Measurements from ENCODE around the gene EIF4G1.

Gene EIF4G1

DNA sequence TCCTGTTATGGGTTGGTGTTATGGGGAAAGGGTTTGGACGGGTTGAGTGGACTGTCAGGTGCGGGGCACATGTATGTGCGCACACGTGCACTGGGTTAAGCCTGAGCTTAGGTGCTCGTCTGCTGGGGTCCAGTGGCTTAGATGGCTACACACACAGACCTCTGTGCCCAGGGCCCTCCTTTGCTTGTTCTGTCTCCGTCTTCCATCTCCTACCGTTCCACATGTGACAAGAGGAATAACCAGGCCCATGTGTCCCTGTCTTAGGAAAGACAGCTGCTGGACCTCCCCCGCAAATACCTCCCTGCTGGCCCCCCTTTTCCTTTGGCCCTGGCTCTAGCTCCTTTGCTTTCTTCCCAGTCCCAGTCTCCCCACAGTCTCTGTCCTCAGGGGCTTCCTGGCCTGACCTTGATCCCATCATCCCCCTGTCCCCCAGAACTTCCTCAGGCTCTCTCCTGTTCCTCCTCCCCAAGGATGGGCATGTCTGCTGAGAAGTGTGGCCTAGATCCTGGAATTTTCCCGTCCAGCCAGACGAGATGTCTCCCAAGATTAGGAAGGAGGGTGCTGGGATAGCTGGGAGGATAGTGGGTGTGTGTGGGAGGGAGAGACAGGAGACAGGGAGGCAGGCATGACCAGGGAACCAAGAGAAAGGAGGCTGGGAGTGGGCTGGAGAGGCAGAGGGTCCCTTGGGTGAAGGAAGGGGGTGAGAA is 64.4 kb downstream of the EIF4G1 start:
- H3K9me3 ChIP-seq (ENCODE audit: control insufficient read depth, low read depth, low read length) = no peaks in the 10 kb centered on the region
- H3K4me1 ChIP-seq (ENCODE audit: control insufficient read depth, low read depth, low read length) = peaks cover 20% of the 10 kb centered on the region
- peaks cover 49% of the 10 kb centered on the region for H3K27me3 ChIP-seq (ENCODE audit: control insufficient read depth, insufficient read depth, low read length)
- H3K27ac ChIP-seq (ENCODE audit: low read length) = no peak overlapping the region
- H3K36me3 ChIP-seq (ENCODE audit: control insufficient read depth, low read depth, low read length) = no peaks in the 10 kb centered on the region
- peak overlapping the region; percentile 11 for H3K4me3 ChIP-seq (ENCODE audit: low read length)
- H3K9ac ChIP-seq (ENCODE audit: low read length) = no peak overlapping the region

DNA sequence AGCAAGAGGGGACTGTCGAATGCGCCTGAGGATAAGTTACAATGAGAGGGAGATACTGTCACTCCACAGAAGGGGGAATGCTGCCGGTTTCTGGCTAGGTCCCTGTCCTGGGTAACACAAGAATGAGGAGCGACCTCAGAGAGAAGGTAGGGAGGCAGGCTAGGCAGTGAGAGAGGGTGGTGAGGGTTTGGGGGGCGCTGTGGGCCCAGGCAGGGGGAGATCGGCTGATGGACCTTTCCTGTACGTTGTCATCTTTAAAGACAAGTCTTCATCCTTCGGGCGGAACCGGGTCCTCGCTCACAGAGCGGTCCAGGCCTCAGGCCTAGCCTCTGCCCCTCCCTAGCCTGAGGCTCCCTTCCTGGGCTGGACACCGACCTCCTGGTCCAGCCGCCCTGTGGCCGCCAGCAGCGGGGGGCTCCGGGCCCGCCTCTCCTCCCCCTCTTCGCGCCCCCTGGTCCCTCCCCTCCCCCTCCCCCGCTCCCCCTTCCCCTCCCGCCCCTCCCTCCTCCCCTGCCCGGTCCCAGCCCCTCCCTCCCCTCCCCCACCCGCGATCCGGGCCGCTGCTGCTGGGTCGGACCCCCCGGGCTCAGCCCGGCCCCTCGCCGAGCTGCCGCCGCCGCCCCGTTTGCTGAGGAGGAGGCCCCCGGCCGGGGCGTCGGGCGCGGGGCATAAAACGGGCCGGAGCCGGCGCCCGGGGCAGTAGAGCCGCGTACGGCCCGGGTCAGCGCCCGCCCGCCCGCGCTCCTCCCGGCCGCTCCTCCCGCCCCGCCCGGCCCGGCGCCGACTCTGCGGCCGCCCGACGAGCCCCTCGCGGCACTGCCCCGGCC is 65.2 kb downstream of the EIF4G1 start, which contains the start of gene CHRD:
TSS of gene CHRD (plus strand) at position 697 of the 827 bp plus-strand sequence. CDS start 265 bp downstream, outside the sequence.
- Histone ChIP-seq H3K9ac (ENCODE audit: low read length) (no peak within 1 kb of the TSS), H3K27ac (ENCODE audit: low read length) (no peak within 1 kb of the TSS), H3K36me3 (ENCODE audit: control insufficient read depth, low read depth, low read length) (no peaks in the 10 kb centered on the region), H3K27me3 (ENCODE audit: control insufficient read depth, insufficient read depth, low read length) (peaks cover 49% of the 10 kb centered on the region), H3K9me3 (ENCODE audit: control insufficient read depth, low read depth, low read length) (no peaks in the 10 kb centered on the region), H3K4me1 (ENCODE audit: control insufficient read depth, low read depth, low read length) (peaks cover 20% of the 10 kb centered on the region), H3K4me3 (ENCODE audit: low read length) (peak within 1 kb of the TSS; percentile 49)

DNA sequence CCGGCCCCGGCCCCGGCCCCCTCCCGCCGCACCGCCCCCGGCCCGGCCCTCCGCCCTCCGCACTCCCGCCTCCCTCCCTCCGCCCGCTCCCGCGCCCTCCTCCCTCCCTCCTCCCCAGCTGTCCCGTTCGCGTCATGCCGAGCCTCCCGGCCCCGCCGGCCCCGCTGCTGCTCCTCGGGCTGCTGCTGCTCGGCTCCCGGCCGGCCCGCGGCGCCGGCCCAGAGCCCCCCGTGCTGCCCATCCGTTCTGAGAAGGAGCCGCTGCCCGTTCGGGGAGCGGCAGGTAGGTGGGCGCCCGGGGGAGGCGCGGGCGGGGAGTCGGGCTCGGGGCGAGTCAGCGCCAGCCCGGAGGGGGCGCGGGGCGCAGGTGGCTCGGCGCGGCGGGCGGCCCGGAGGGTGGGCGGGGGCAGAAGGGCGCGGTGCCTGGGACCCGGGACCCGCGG is 65.8 kb downstream of the EIF4G1 start:
- Histone ChIP-seq H3K36me3 (ENCODE audit: control insufficient read depth, low read depth, low read length) (no peaks in the 10 kb centered on the region), H3K27me3 (ENCODE audit: control insufficient read depth, insufficient read depth, low read length) (peaks cover 49% of the 10 kb centered on the region), H3K9me3 (ENCODE audit: control insufficient read depth, low read depth, low read length) (no peaks in the 10 kb centered on the region), H3K4me3 (ENCODE audit: low read length) (peak overlapping the region; percentile 49), H3K4me1 (ENCODE audit: control insufficient read depth, low read depth, low read length) (peaks cover 20% of the 10 kb centered on the region), H3K27ac (ENCODE audit: low read length) (no peak overlapping the region), H3K9ac (ENCODE audit: low read length) (no peak overlapping the region)

DNA sequence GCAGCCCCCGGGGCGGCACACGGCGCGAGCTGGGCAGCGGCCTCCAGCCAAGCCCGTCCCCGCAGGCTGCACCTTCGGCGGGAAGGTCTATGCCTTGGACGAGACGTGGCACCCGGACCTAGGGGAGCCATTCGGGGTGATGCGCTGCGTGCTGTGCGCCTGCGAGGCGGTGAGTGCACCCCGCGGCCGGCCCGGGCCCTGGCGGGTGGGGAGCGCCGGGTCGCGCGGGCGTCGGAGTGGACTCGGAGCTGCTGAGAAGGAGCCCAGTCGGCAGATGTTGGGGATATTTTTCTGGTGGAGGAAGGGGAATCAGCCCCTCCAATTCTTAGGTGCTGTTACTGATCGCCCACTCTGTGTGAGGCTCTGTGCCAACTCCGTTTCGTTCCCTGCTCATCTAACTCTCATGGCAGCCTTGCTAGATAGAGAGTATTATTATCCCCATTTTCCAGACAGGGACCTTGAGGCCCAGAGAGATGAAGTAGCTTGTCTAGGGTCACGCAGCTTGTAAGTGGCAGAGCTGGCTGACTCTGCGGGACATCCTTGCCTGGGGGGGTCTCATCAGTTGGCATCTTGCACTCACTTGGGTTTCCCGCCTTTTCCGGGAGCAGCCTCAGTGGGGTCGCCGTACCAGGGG is 66.3 kb downstream of the EIF4G1 start:
- Histone ChIP-seq H3K4me3 (ENCODE audit: low read length) (peak overlapping the region; percentile 49), H3K9ac (ENCODE audit: low read length) (no peak overlapping the region), H3K4me1 (ENCODE audit: control insufficient read depth, low read depth, low read length) (peaks cover 20% of the 10 kb centered on the region), H3K27me3 (ENCODE audit: control insufficient read depth, insufficient read depth, low read length) (peaks cover 49% of the 10 kb centered on the region), H3K36me3 (ENCODE audit: control insufficient read depth, low read depth, low read length) (no peaks in the 10 kb centered on the region), H3K9me3 (ENCODE audit: control insufficient read depth, low read depth, low read length) (no peaks in the 10 kb centered on the region), H3K27ac (ENCODE audit: low read length) (no peak overlapping the region)

DNA sequence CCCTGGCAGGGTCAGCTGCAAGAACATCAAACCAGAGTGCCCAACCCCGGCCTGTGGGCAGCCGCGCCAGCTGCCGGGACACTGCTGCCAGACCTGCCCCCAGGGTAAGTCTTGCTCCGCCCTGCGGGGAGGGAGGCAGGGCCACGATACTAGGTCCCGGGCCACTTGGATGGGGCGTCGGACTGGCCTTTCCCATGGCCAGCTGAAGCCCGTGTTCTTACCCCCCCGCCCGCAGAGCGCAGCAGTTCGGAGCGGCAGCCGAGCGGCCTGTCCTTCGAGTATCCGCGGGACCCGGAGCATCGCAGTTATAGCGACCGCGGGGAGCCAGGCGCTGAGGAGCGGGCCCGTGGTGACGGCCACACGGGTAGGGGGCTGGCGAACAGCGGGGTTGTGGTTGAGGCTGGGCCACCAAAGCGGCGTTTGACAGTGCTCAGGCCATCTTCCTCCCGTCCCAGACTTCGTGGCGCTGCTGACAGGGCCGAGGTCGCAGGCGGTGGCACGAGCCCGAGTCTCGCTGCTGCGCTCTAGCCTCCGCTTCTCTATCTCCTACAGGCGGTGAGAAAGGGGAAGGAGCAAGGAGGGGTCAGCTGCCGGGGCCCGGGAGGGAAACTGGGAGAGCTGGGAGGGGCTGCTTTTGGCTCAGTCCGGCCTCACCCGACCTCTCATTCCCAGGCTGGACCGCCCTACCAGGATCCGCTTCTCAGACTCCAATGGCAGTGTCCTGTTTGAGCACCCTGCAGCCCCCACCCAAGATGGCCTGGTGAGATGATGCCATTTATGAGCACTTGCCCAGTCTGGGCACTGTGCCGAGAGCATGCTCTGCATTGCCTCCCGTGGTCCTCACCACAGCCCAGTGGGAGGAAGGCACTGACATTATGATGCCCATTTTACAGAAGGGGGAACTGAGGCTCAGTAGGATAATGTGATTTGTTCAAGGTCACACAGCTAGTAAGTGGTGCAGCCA is 67.1 kb downstream of the EIF4G1 start:
- no peaks in the 10 kb centered on the region for H3K9me3 ChIP-seq (ENCODE audit: control insufficient read depth, low read depth, low read length)
- H3K27me3 ChIP-seq (ENCODE audit: control insufficient read depth, insufficient read depth, low read length) = peaks cover 49% of the 10 kb centered on the region
- peaks cover 20% of the 10 kb centered on the region for H3K4me1 ChIP-seq (ENCODE audit: control insufficient read depth, low read depth, low read length)
- no peak overlapping the region for H3K27ac ChIP-seq (ENCODE audit: low read length)
- H3K36me3 ChIP-seq (ENCODE audit: control insufficient read depth, low read depth, low read length) = no peaks in the 10 kb centered on the region
- H3K9ac ChIP-seq (ENCODE audit: low read length) = no peak overlapping the region
- peak overlapping the region; percentile 49 for H3K4me3 ChIP-seq (ENCODE audit: low read length)

DNA sequence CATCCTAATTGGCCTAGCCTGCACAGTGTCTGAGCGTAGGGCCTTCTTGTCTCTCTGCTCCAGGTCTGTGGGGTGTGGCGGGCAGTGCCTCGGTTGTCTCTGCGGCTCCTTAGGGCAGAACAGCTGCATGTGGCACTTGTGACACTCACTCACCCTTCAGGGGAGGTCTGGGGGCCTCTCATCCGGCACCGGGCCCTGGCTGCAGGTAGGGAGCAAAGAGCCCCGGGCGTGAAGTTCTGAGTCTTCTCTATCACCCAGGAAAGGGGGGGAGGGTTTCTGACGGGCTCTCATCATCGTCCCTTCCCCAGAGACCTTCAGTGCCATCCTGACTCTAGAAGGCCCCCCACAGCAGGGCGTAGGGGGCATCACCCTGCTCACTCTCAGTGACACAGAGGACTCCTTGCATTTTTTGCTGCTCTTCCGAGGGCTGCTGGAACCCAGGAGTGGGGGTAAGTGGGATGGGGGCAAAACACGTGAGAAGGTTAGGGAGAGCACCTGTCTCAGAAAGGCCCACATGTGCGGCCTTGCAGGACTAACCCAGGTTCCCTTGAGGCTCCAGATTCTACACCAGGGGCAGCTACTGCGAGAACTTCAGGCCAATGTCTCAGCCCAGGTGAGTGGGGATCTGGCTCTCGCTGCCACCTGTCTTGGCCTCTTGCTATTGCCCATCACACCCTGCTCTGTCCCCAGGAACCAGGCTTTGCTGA is 68.1 kb downstream of the EIF4G1 start:
- no peak overlapping the region for H3K27ac ChIP-seq (ENCODE audit: low read length)
- no peak overlapping the region for H3K9ac ChIP-seq (ENCODE audit: low read length)
- no peaks in the 10 kb centered on the region for H3K9me3 ChIP-seq (ENCODE audit: control insufficient read depth, low read depth, low read length)
- H3K36me3 ChIP-seq (ENCODE audit: control insufficient read depth, low read depth, low read length) = no peaks in the 10 kb centered on the region
- H3K27me3 ChIP-seq (ENCODE audit: control insufficient read depth, insufficient read depth, low read length) = peaks cover 49% of the 10 kb centered on the region
- H3K4me1 ChIP-seq (ENCODE audit: control insufficient read depth, low read depth, low read length) = peaks cover 17% of the 10 kb centered on the region
- H3K4me3 ChIP-seq (ENCODE audit: low read length) = no peak overlapping the region

DNA sequence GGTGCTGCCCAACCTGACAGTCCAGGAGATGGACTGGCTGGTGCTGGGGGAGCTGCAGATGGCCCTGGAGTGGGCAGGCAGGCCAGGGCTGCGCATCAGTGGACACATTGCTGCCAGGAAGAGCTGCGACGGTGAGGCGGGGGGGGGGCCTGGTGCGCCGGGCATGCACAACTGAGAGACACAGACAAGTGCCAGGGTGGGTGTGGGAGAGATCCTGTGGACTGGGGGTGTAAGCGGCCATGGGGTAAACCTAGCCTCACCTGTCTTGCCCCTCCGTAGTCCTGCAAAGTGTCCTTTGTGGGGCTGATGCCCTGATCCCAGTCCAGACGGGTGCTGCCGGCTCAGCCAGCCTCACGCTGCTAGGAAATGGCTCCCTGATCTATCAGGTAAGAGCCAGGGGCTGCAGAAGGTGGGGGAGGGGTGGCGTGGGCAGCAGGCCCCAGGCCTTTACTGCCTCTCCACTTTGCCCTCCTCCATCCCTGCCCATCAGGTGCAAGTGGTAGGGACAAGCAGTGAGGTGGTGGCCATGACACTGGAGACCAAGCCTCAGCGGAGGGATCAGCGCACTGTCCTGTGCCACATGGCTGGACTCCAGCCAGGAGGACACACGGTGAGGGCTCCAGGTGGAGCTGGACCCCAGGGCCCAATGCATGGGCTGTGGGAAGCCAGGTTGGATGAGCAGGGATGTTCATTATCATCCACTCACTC is 68.8 kb downstream of the EIF4G1 start:
- Histone ChIP-seq H3K36me3 (ENCODE audit: control insufficient read depth, low read depth, low read length) (no peaks in the 10 kb centered on the region), H3K9ac (ENCODE audit: low read length) (no peak overlapping the region), H3K4me1 (ENCODE audit: control insufficient read depth, low read depth, low read length) (peaks cover 10% of the 10 kb centered on the region), H3K4me3 (ENCODE audit: low read length) (no peak overlapping the region), H3K27ac (ENCODE audit: low read length) (no peak overlapping the region), H3K27me3 (ENCODE audit: control insufficient read depth, insufficient read depth, low read length) (peaks cover 42% of the 10 kb centered on the region), H3K9me3 (ENCODE audit: control insufficient read depth, low read depth, low read length) (no peaks in the 10 kb centered on the region)

DNA sequence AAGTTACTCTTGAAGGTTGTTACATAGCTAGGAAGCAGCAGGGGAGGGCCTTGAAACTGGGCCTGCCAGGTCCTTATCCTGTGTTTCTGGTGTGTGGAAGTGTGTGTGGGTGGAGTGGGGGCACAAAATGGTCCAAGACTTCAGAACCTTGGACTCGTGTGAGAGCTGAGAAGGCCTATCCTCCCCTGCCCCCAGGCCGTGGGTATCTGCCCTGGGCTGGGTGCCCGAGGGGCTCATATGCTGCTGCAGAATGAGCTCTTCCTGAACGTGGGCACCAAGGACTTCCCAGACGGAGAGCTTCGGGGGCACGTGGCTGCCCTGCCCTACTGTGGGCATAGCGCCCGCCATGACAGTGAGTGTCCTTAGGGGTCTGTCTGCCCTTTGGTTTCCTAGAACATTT is 69.9 kb downstream of the EIF4G1 start:
- Histone ChIP-seq H3K9me3 (ENCODE audit: control insufficient read depth, low read depth, low read length) (no peaks in the 10 kb centered on the region), H3K4me3 (ENCODE audit: low read length) (no peak overlapping the region), H3K27me3 (ENCODE audit: control insufficient read depth, insufficient read depth, low read length) (peaks cover 31% of the 10 kb centered on the region), H3K27ac (ENCODE audit: low read length) (no peak overlapping the region), H3K4me1 (ENCODE audit: control insufficient read depth, low read depth, low read length) (no peaks in the 10 kb centered on the region), H3K9ac (ENCODE audit: low read length) (no peak overlapping the region), H3K36me3 (ENCODE audit: control insufficient read depth, low read depth, low read length) (no peaks in the 10 kb centered on the region)

Data from iPS-18a (cell line).